Peyer's patch (tissue), 4 donors: ENCODE results near the gene BLNK. TPM values are rescaled to one million over a fixed set of nuclear protein-coding genes. Genes with fewer than 3 reads are reported as not detected.

Experiments
- DNase-seq, 3 donors: peaks; one replicate each; pipeline ENCODE4 v3.0.0-alpha.2; 2017 to 2019
- H3K27ac ChIP-seq, 4 donors: fragments of 200-600 bp; sonication (generic); one replicate each; pipeline ENCODE4 v1.5.1; 2016 to 2019
- H3K27me3 ChIP-seq, 2 donors: fragments of 200-600 bp; sonication (generic); one replicate each; pipeline ENCODE4 v1.5.1; 2019
- H3K36me3 ChIP-seq, 3 donors: fragments of 200-600 bp; sonication (generic); one replicate each; pipeline ENCODE4 v1.5.1; 2016 to 2019
- H3K4me1 ChIP-seq, 4 donors: fragments of 200-600 bp; sonication (generic); one replicate each; pipeline ENCODE4 v1.5.1; 2016 to 2019
- H3K4me3 ChIP-seq, 4 donors: fragments of 200-600 bp; sonication (generic); 1 replicate in 3 of 4; 2 replicates in 1 of 4; pipeline ENCODE4 v1.5.1; 2016 to 2019; ENCODE audit warnings: mild to moderate bottlenecking in 1 of 4
- H3K9me3 ChIP-seq, 4 donors: fragments of 200-600 bp; sonication (generic); one replicate each; pipeline ENCODE4 v1.5.1; 2016 to 2019; ENCODE audit warnings: mild to moderate bottlenecking in 1 of 4
- POLR2A ChIP-seq, 2 donors: fragments of 450-650 bp; IDR thresholded peaks; one replicate each; pipeline ENCODE4 v1.5.1; 2017; ENCODE audit warnings: antibody characterized with exemption in 2 of 2, mild to moderate bottlenecking in 2 of 2, moderate library complexity in 2 of 2
- total RNA-seq, 4 donors: library from RNA; depleted of rRNA; stranded (reverse); fragments of >200 nt; gene quantifications; one replicate each; pipeline ENCODE4 v1.1.0, GENCODE V29; 2016
- TF ChIP-seq, protein P1 (sequence below), 6 experiments: fragments of 450-650 bp in 4 of 6; fragments of 200-600 bp in 2 of 6; sonication (generic) in 1 of 6; IDR thresholded peaks; one replicate each; pipeline ENCODE4 v1.5.1; 2017 to 2019; ENCODE audit warnings: antibody characterized with exemption in 6 of 6, mild to moderate bottlenecking in 3 of 6, moderate library complexity in 1 of 6

BLNK gene
- total RNA-seq, 4 donors from 2014 or later, result 49.3 to 79.5 (median 50.1) TPM

GRCh38 chr10:96188916-96189315, 82.5 kb downstream of the BLNK start:
- Histone ChIP-seq H3K27me3 (no peaks in the 10 kb centered on the region), H3K4me3 (no peak overlapping the region)
- TF ChIP-seq, protein P1, sequence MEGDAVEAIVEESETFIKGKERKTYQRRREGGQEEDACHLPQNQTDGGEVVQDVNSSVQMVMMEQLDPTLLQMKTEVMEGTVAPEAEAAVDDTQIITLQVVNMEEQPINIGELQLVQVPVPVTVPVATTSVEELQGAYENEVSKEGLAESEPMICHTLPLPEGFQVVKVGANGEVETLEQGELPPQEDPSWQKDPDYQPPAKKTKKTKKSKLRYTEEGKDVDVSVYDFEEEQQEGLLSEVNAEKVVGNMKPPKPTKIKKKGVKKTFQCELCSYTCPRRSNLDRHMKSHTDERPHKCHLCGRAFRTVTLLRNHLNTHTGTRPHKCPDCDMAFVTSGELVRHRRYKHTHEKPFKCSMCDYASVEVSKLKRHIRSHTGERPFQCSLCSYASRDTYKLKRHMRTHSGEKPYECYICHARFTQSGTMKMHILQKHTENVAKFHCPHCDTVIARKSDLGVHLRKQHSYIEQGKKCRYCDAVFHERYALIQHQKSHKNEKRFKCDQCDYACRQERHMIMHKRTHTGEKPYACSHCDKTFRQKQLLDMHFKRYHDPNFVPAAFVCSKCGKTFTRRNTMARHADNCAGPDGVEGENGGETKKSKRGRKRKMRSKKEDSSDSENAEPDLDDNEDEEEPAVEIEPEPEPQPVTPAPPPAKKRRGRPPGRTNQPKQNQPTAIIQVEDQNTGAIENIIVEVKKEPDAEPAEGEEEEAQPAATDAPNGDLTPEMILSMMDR (IDR thresholded peaks at IDR 0.05), result no peak
- TF ChIP-seq POLR2A (IDR thresholded peaks at IDR 0.05), result no peak

DNA sequence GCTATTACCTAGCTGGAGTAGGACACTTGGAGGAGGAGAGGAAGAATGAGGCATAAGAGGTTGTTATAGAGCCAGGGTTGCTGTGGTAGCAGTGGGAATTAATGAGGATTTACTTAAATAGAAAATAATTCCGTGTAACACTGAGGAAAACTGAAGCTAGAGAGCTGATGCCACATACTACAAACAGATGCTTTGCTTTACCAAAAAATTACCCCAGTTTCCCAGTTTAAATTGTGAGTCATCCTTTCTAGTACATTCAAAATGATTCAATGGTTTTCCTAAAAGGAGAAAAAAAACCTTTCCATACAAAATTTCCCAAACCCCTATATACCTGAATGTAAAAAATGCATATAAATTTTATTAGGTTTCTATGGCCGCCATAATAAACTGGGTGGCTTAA, 82.9 kb downstream of the BLNK start:
- Histone ChIP-seq H3K4me3 (no peak overlapping the region), H3K4me1 (no peaks in the 10 kb centered on the region), H3K36me3 (peaks cover 0 to 15% (median 0%) of the 10 kb centered on the region in 3 donors), H3K27me3 (no peaks in the 10 kb centered on the region), H3K27ac (no peak overlapping the region), H3K9me3 (peaks cover 0 to under 1% (median 0%) of the 10 kb centered on the region in 4 donors)
- TF ChIP-seq, protein P1 (IDR thresholded peaks at IDR 0.05), result no peak
- no peak for DNase-seq

More at GRCh38 chr10:96188916-96189315, 82.5 kb downstream of the BLNK start:
- no peaks in the 10 kb centered on the region for H3K9me3 ChIP-seq
- DNase-seq, result no peak
- H3K4me1 ChIP-seq, result no peaks in the 10 kb centered on the region
- no peak overlapping the region for H3K27ac ChIP-seq
- peaks cover 0 to 15% (median 0%) of the 10 kb centered on the region in 3 donors for H3K36me3 ChIP-seq

- TF ChIP-seq POLR2A (IDR thresholded peaks at IDR 0.05), result no peak
- no peak for DNase-seq
- peaks cover 0 to 23% (median 0%) of the 10 kb centered on the region in 4 donors for H3K9me3 ChIP-seq
- H3K4me3 ChIP-seq, result no peak overlapping the region
- H3K4me1 ChIP-seq, result no peaks in the 10 kb centered on the region
- no peak overlapping the region for H3K27ac ChIP-seq
- no peaks in the 10 kb centered on the region for H3K27me3 ChIP-seq
- no peaks in the 10 kb centered on the region for H3K36me3 ChIP-seq
Measured at GRCh38 chr10:96176985-96177384, 94.4 kb downstream of the BLNK start.

GRCh38 chr10:96172666-96173065, 98.7 kb downstream of the BLNK start:
- no peak overlapping the region for H3K4me3 ChIP-seq
- peaks cover 0 to 28% (median 0%) of the 10 kb centered on the region in 4 donors for H3K9me3 ChIP-seq
- TF ChIP-seq, protein P1 (IDR thresholded peaks at IDR 0.05), result no peak
- no peak for TF ChIP-seq POLR2A (IDR thresholded peaks at IDR 0.05)
- no peaks in the 10 kb centered on the region for H3K27me3 ChIP-seq
- H3K36me3 ChIP-seq, result no peaks in the 10 kb centered on the region
- H3K27ac ChIP-seq, result no peak overlapping the region
- no peak for DNase-seq
- no peaks in the 10 kb centered on the region for H3K4me1 ChIP-seq

DNA sequence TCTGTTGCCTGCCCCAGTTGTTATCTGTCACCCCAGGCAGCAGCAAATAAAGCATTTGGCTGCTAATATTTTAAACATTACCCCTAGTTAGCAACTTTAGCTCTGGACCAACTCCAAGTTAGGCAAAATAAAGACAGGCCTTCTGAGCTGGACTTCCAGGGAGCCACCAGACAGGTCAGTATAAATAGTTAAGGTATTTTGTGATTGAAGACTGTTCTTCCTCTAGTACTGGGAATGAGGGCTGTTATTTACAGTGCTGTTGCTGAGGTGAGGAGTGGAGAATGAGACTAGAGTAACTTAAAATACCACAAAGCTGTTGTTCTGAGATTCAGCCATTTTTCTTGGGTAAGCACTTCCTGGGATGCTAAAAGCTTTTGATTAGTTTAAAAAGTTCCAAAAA, 101.1 kb downstream of the BLNK start:
- TF ChIP-seq, protein P1 (IDR thresholded peaks at IDR 0.05), result no peak
- TF ChIP-seq POLR2A (IDR thresholded peaks at IDR 0.05), result no peak
- Histone ChIP-seq H3K27me3 (no peaks in the 10 kb centered on the region), H3K36me3 (no peaks in the 10 kb centered on the region), H3K4me3 (no peak overlapping the region), H3K9me3 (peaks cover 0 to 14% (median 0%) of the 10 kb centered on the region in 4 donors), H3K27ac (no peak overlapping the region), H3K4me1 (no peaks in the 10 kb centered on the region)
- DNase-seq, result no peak

DNA sequence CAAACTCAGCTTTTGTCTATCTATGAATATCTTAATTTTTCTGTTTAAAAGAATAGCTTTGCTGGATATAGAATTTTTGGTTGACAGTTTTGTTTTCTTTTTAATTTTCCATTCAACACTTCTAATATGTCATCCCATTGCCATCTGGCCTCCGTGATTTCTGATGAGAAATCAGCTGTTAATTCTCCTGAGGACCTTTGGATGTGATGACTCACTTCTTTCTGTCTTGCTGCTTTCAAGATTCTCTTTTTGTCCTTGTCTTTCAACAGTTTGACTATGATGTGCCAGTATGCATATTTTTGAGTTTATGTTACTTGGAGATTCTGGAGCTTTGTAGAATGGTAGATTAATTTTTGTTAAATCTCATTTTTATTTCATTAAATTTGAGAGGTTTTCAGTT, 102.8 kb downstream of the BLNK start:
- H3K4me3 ChIP-seq, result no peak overlapping the region
- DNase-seq, result no peak
- no peak for TF ChIP-seq POLR2A (IDR thresholded peaks at IDR 0.05)
- TF ChIP-seq, protein P1 (IDR thresholded peaks at IDR 0.05), result no peak

More for the DNA sequence above, 102.8 kb downstream of the BLNK start:
- H3K4me1 ChIP-seq, result no peaks in the 10 kb centered on the region
- H3K27me3 ChIP-seq, result no peaks in the 10 kb centered on the region
- H3K9me3 ChIP-seq, result peaks cover 0 to 14% (median 0%) of the 10 kb centered on the region in 4 donors
- no peaks in the 10 kb centered on the region for H3K36me3 ChIP-seq
- no peak overlapping the region for H3K27ac ChIP-seq
